Mesendoderm (in vitro differentiated cells): ENCODE results near the gene KDM7A.
"Not testable (repeated sequence)": the region's sequence is repeated elsewhere in the genome, so short reads cannot be mapped to it uniquely, and the experiment has no call there.

Source experiments
- DNase-seq: peaks from one replicate; pipeline ENCODE4 v3.0.0; 2013
- H2AK5ac ChIP-seq: 2 replicates; pipeline ENCODE4 v1.6.1; 2013; ENCODE audit warnings: low read length, inconsistent platforms
- H2BK120ac ChIP-seq: 2 replicates; pipeline ENCODE4 v1.6.1; 2013; ENCODE audit warnings: low read depth, mild to moderate bottlenecking, low read length, moderate library complexity, mixed read lengths
- H2BK15ac ChIP-seq: replicated peaks from 2 replicates; pipeline ENCODE4 v1.6.1; 2013; ENCODE audit warnings: low read depth, mild to moderate bottlenecking, moderate library complexity
- H2BK5ac ChIP-seq: 2 replicates; pipeline ENCODE4 v1.6.1; 2013; ENCODE audit warnings: low read length, inconsistent platforms
- H3K18ac ChIP-seq: 2 replicates; pipeline ENCODE4 v1.6.1; 2013; ENCODE audit warnings: mild to moderate bottlenecking, low read length, mixed read lengths
- H3K23ac ChIP-seq: one replicate; pipeline ENCODE4 v1.6.1; 2013; ENCODE audit warnings: low read length
- H3K27ac ChIP-seq: 2 replicates; pipeline ENCODE4 v1.5.1; 2013; ENCODE audit warnings: low read depth, mild to moderate bottlenecking, inconsistent platforms, low read length, moderate library complexity
- H3K27me3 ChIP-seq: 2 replicates; pipeline ENCODE4 v1.6.1; 2013; ENCODE audit warnings: low read length, control low read depth, mild to moderate bottlenecking, inconsistent platforms; ENCODE audit not compliant: insufficient read depth, poor library complexity
- H3K36me3 ChIP-seq: 2 replicates; pipeline ENCODE4 v1.6.1; 2013; ENCODE audit warnings: low read length, inconsistent platforms; ENCODE audit not compliant: control insufficient read depth, insufficient read depth
- H3K4ac ChIP-seq: one replicate; pipeline ENCODE4 v1.6.1; 2013; ENCODE audit warnings: low read depth, mild to moderate bottlenecking, low read length, moderate library complexity
- H3K4me1 ChIP-seq: 2 replicates; pipeline ENCODE4 v1.6.1; 2013; ENCODE audit warnings: low read depth, low read length, inconsistent platforms; ENCODE audit not compliant: control insufficient read depth
- H3K4me2 ChIP-seq: 2 replicates; pipeline ENCODE4 v1.6.1; 2013; ENCODE audit warnings: low read length
- H3K4me3 ChIP-seq: 2 replicates; pipeline ENCODE4 v1.5.1; 2013; ENCODE audit warnings: mild to moderate bottlenecking, low read length
- H3K56ac ChIP-seq: one replicate; pipeline ENCODE4 v1.6.1; 2013; ENCODE audit warnings: low read length
- H3K79me1 ChIP-seq: 2 replicates; pipeline ENCODE4 v1.6.1; 2013; ENCODE audit warnings: low read length, inconsistent platforms
- H3K79me2 ChIP-seq: 2 replicates; pipeline ENCODE4 v1.6.1; 2013; ENCODE audit warnings: mild to moderate bottlenecking, low read length; ENCODE audit not compliant: control insufficient read depth, insufficient read depth
- H3K9ac ChIP-seq: 2 replicates; pipeline ENCODE4 v1.6.1; 2013; ENCODE audit warnings: low read length, inconsistent platforms
- H4K5ac ChIP-seq: one replicate; pipeline ENCODE4 v1.6.1; 2013; ENCODE audit warnings: low read length
- H4K8ac ChIP-seq: one replicate; pipeline ENCODE4 v1.6.1; 2013; ENCODE audit warnings: low read depth, mild to moderate bottlenecking, control low read depth, low read length, moderate library complexity
- WGBS: extraction: QIAGEN DNeasy Blood & Tissue Kit; methylation state at CpG from one replicate; pipeline ENCODE4 v1.1.7; 2013; ENCODE audit warnings: low lambda C conversion rate, missing lambda C conversion rate; ENCODE audit not compliant: insufficient coverage; ENCODE audit errors: extremely low coverage; 5-methylcytosine and 5-hydroxymethylcytosine counted together

The KDM7A gene

DNA sequence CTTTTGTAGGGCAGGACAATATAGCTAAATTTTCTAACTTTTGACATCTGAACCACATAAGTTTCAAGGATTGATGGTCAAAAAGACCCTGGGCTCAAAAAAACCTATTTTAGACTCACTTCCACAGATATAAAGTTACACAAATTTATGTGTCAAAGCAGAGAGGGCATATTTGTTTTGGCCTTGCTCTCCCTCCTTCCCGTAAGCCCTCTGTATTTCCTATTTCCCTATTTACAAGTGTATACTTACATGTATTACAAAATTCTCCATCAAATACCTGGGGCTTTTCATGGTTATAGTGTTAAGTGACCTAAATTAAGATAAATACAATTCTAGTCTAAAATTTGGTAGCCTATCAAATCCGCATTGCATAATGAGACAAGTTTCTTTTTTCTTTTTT is 2.6 kb downstream of the KDM7A start:
- no CpG with 5 or more reads among the region's 2 CpGs for WGBS
- Histone ChIP-seq H3K27ac (no peak overlapping the region), H2BK120ac (no peak overlapping the region), H3K36me3 (no peaks in the 10 kb centered on the region), H3K79me2 (peaks cover 28% of the 10 kb centered on the region), H3K9ac (no peak overlapping the region), H3K27me3 (no peaks in the 10 kb centered on the region), H2BK15ac (no peak overlapping the region), H2AK5ac (no peak overlapping the region), H4K8ac (no peak overlapping the region), H3K18ac (no peak overlapping the region), H3K4me3 (no peak overlapping the region), H2BK5ac (no peak overlapping the region), H3K79me1 (peaks cover 5% of the 10 kb centered on the region), H3K56ac (no peak overlapping the region), H3K4ac (no peak overlapping the region), H4K5ac (no peak overlapping the region), H3K4me2 (no peak overlapping the region), H3K23ac (no peak overlapping the region), H3K4me1 (no peaks in the 10 kb centered on the region)
- DNase-seq: no peak

DNA sequence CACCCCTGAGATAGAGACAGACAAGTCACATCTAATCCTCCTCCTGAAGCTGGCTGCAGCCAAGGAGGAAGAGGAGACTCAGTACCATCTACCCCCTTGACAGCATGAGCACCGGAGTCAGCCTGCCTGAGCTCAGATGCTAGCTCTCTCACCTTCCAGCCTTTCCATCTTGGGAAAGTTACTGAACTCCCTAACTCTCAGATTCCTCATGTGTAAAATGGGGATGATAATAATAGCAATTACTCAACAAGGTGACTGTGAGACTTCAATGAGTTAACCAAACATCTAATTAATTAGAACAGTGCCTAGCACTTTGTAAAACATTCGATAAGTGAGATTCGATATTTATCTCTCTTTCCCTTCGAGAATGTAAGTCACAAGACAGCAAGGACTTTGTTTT is 6.4 kb downstream of the KDM7A start:
- Histone ChIP-seq H3K27me3 (no peaks in the 10 kb centered on the region), H3K79me1 (peaks cover 5% of the 10 kb centered on the region), H3K79me2 (peaks cover 46% of the 10 kb centered on the region), H2BK5ac (no peak overlapping the region), H3K23ac (no peak overlapping the region), H3K4me3 (no peak overlapping the region), H4K8ac (no peak overlapping the region), H3K56ac (no peak overlapping the region), H3K18ac (no peak overlapping the region), H3K4me1 (no peaks in the 10 kb centered on the region), H3K9ac (no peak overlapping the region), H3K27ac (no peak overlapping the region), H2BK120ac (no peak overlapping the region), H4K5ac (no peak overlapping the region), H2BK15ac (no peak overlapping the region), H3K4ac (no peak overlapping the region), H3K36me3 (no peaks in the 10 kb centered on the region), H3K4me2 (no peak overlapping the region), H2AK5ac (no peak overlapping the region)
- DNase-seq: no peak
- WGBS: no CpG with 5 or more reads among the region's 4 CpGs

DNA sequence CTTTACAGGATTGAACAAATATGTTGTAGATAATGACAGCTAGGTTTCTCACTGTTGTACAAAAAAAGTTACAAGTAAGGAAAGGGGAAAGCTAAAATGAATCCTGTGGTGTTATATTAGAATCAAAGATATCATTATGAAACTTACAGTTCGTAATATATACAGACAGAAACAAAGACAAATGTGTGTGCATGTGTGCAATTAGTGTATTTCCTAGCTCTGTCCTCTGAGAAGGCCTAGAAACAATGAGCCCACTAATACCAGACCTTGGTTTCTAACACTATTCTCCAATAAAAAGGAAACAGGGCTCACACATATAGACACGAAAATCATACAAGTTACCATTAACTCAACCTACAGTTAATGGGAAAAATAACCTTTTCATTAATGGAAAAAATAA is 8.0 kb downstream of the KDM7A start:
- Histone ChIP-seq H3K23ac (no peak overlapping the region), H3K18ac (no peak overlapping the region), H2AK5ac (no peak overlapping the region), H4K5ac (no peak overlapping the region), H3K56ac (no peak overlapping the region), H3K79me2 (peaks cover 50% of the 10 kb centered on the region), H3K4me2 (no peak overlapping the region), H3K36me3 (no peaks in the 10 kb centered on the region), H3K27me3 (no peaks in the 10 kb centered on the region), H3K27ac (no peak overlapping the region), H3K9ac (no peak overlapping the region), H3K4me1 (no peaks in the 10 kb centered on the region), H2BK120ac (no peak overlapping the region), H2BK15ac (no peak overlapping the region), H3K4ac (no peak overlapping the region), H3K4me3 (no peak overlapping the region), H3K79me1 (peaks cover 5% of the 10 kb centered on the region), H4K8ac (no peak overlapping the region), H2BK5ac (no peak overlapping the region)
- no peak for DNase-seq
- WGBS: no CpG with 5 or more reads among the region's 2 CpGs

DNA sequence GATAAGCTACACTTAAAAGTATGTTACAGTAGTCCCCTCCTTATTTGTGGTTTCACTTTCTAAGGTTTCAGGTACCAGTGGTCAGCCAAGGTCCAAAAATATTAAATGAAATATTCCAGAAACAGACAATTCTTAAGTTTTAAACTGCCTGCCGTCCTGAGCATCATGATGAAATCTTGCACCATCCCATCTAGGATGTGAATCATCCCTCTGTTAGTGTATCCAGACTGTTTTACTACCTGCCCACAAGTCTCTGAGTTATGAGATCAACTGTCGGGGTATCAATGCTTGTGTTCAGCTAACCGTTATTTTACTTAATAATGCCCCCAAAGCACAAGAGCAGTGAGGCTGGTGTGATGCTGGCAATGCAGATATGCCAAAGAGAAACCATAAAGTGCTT is 11.4 kb downstream of the KDM7A start:
- H3K18ac ChIP-seq: no peak overlapping the region
- H3K36me3 ChIP-seq: no peaks in the 10 kb centered on the region
- H3K9ac ChIP-seq: no peak overlapping the region
- H3K4me3 ChIP-seq: no peak overlapping the region
- peaks cover 36% of the 10 kb centered on the region for H3K79me2 ChIP-seq
- no CpG with 5 or more reads among the region's 3 CpGs for WGBS
- no peak overlapping the region for H3K4me2 ChIP-seq
- no peak overlapping the region for H4K5ac ChIP-seq
- H3K56ac ChIP-seq: no peak overlapping the region
- no peak overlapping the region for H2BK120ac ChIP-seq
- H3K23ac ChIP-seq: no peak overlapping the region
- H3K79me1 ChIP-seq: peaks cover 5% of the 10 kb centered on the region
- H3K4me1 ChIP-seq: peaks cover 3% of the 10 kb centered on the region
- H3K27me3 ChIP-seq: no peaks in the 10 kb centered on the region
- no peak overlapping the region for H3K4ac ChIP-seq
- H3K27ac ChIP-seq: no peak overlapping the region
- H2AK5ac ChIP-seq: no peak overlapping the region
- no peak overlapping the region for H4K8ac ChIP-seq
- H2BK15ac ChIP-seq: no peak overlapping the region
- H2BK5ac ChIP-seq: no peak overlapping the region
- peak; percentile 69 for DNase-seq

- not testable (repeated sequence) for H3K18ac ChIP-seq, DNase-seq, H3K4me3 ChIP-seq, H4K8ac ChIP-seq, H3K56ac ChIP-seq, H3K23ac ChIP-seq, H3K9ac ChIP-seq, H3K4ac ChIP-seq, H3K4me2 ChIP-seq, H3K79me1 ChIP-seq, H4K5ac ChIP-seq, H2BK15ac ChIP-seq, H3K27me3 ChIP-seq, H3K36me3 ChIP-seq, H3K4me1 ChIP-seq, H3K27ac ChIP-seq, H2BK5ac ChIP-seq, H2BK120ac ChIP-seq, H2AK5ac ChIP-seq
- H3K79me2 ChIP-seq: peaks cover 30% of the 10 kb centered on the region
- WGBS: no CpG with 5 or more reads among the region's 11 CpGs
Measured at GRCh38 chr7:140162081-140162480, 14.7 kb downstream of the KDM7A start.

DNA sequence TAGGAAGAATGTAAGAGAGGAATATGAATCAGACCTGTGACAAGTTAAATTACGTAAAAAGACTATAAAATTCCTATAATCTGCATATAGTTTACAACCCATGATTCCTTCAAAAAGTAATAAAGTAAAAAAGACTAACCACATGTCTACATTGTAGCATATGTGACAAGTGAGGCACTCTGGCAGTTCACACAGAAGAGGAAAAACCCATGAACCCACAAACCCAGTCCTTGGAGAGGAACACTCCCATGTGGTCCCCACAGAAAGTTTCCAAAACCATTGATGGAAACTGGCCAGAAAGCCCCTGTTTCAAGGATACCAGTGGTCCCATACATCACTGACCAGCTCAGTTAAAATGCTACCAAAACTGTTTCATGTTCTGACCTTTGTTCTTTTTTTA is 15.7 kb downstream of the KDM7A start:
- H3K27ac ChIP-seq: peak overlapping the region; percentile 52
- H3K79me1 ChIP-seq: peaks cover 8% of the 10 kb centered on the region
- no peak overlapping the region for H3K18ac ChIP-seq
- peaks cover 26% of the 10 kb centered on the region for H3K79me2 ChIP-seq
- H2BK120ac ChIP-seq: no peak overlapping the region
- WGBS: no CpG with 5 or more reads among the region's 1 CpG
- H3K23ac ChIP-seq: no peak overlapping the region
- no peak overlapping the region for H4K5ac ChIP-seq
- H3K27me3 ChIP-seq: no peaks in the 10 kb centered on the region
- H3K4me1 ChIP-seq: peaks cover 12% of the 10 kb centered on the region
- DNase-seq: no peak
- no peak overlapping the region for H2BK5ac ChIP-seq
- H3K36me3 ChIP-seq: no peaks in the 10 kb centered on the region
- H3K4ac ChIP-seq: no peak overlapping the region
- H2AK5ac ChIP-seq: peak overlapping the region; percentile 19
- H2BK15ac ChIP-seq: no peak overlapping the region
- no peak overlapping the region for H3K4me2 ChIP-seq
- peak overlapping the region; percentile 17 for H3K9ac ChIP-seq
- no peak overlapping the region for H3K56ac ChIP-seq
- no peak overlapping the region for H3K4me3 ChIP-seq
- H4K8ac ChIP-seq: peak overlapping the region; percentile 39
